IPS DF 6.9 (cell line): Measurements from ENCODE around the gene ZFP90.

Experiments
- DNase-seq: peaks from one replicate; pipeline ENCODE4 v3.0.0-alpha.2; 2013; ENCODE audit warnings: low read depth, low spot score
- H3K27ac ChIP-seq: one replicate; pipeline ENCODE4 v1.5.1; 2013; ENCODE audit warnings: low read length, control low read depth
- H3K27me3 ChIP-seq: 2 replicates; pipeline ENCODE4 v1.6.1; 2013; ENCODE audit warnings: mild to moderate bottlenecking, low read length; ENCODE audit not compliant: control insufficient read depth, insufficient read depth
- H3K36me3 ChIP-seq: 2 replicates; pipeline ENCODE4 v1.6.1; 2013; ENCODE audit warnings: low read length; ENCODE audit not compliant: control insufficient read depth, insufficient read depth
- H3K4me1 ChIP-seq: 2 replicates; pipeline ENCODE4 v1.6.1; 2013; ENCODE audit warnings: low read length; ENCODE audit not compliant: control insufficient read depth, insufficient read depth
- H3K4me3 ChIP-seq: 2 replicates; pipeline ENCODE4 v1.5.1; 2013; ENCODE audit warnings: mild to moderate bottlenecking, low read length
- H3K9me3 ChIP-seq: 2 replicates; pipeline ENCODE4 v1.6.1; 2013; ENCODE audit warnings: low read length, inconsistent platforms; ENCODE audit not compliant: control insufficient read depth, insufficient read depth
- WGBS: extraction: QIAGEN DNeasy Blood & Tissue Kit; methylation state at CpG from one replicate; pipeline ENCODE4 v1.1.7; 2013; ENCODE audit warnings: mixed read lengths, missing lambda C conversion rate; ENCODE audit not compliant: insufficient read length, insufficient coverage; 5-methylcytosine and 5-hydroxymethylcytosine counted together

Gene ZFP90

GRCh38 chr16:68517606-68518166 is 21.4 kb upstream of the ZFP90 start:
- no peak for DNase-seq
- H3K36me3 ChIP-seq = no peaks in the 10 kb centered on the region
- no peak overlapping the region for H3K4me3 ChIP-seq
- H3K9me3 ChIP-seq = no peaks in the 10 kb centered on the region
- no CpG with 5 or more reads among the region's 7 CpGs for WGBS
- H3K27me3 ChIP-seq = no peaks in the 10 kb centered on the region; the same call in 1 of the 2 replicates
- H3K4me1 ChIP-seq = peaks cover 2% of the 10 kb centered on the region; the same call in 1 of the 2 replicates
- H3K27ac ChIP-seq = no peak overlapping the region

- WGBS = no CpG with 5 or more reads among the region's 6 CpGs
- peaks cover 2% of the 10 kb centered on the region; the same call in 1 of the 2 replicates for H3K4me1 ChIP-seq
- no peak overlapping the region for H3K27ac ChIP-seq
- DNase-seq = no peak
- H3K9me3 ChIP-seq = no peaks in the 10 kb centered on the region
- no peak overlapping the region for H3K4me3 ChIP-seq
- no peaks in the 10 kb centered on the region for H3K36me3 ChIP-seq
- no peaks in the 10 kb centered on the region; the same call in 1 of the 2 replicates for H3K27me3 ChIP-seq
Observed at GRCh38 chr16:68519225-68519745, 19.8 kb upstream of the ZFP90 start.

GRCh38 chr16:68520649-68521086 is 18.4 kb upstream of the ZFP90 start:
- no CpG with 5 or more reads among the region's 22 CpGs for WGBS
- H3K9me3 ChIP-seq = no peaks in the 10 kb centered on the region
- no peak overlapping the region for H3K4me3 ChIP-seq
- no peaks in the 10 kb centered on the region for H3K36me3 ChIP-seq
- H3K27me3 ChIP-seq = no peaks in the 10 kb centered on the region; the same call in 1 of the 2 replicates
- no peak overlapping the region for H3K27ac ChIP-seq
- peak; percentile 89 for DNase-seq
- peaks cover 2% of the 10 kb centered on the region; the same call in 1 of the 2 replicates for H3K4me1 ChIP-seq

- H3K36me3 ChIP-seq = no peaks in the 10 kb centered on the region
- H3K27ac ChIP-seq = no peak overlapping the region
- no peaks in the 10 kb centered on the region for H3K9me3 ChIP-seq
- H3K27me3 ChIP-seq = no peaks in the 10 kb centered on the region; the same call in 1 of the 2 replicates
- no peak overlapping the region for H3K4me3 ChIP-seq
- DNase-seq = no peak
- WGBS = no CpG with 5 or more reads among the region's 10 CpGs
- H3K4me1 ChIP-seq = peaks cover 2% of the 10 kb centered on the region; the same call in 1 of the 2 replicates
Observed at GRCh38 chr16:68524069-68524820, 14.8 kb upstream of the ZFP90 start.

- peaks cover 2% of the 10 kb centered on the region; the same call in 1 of the 2 replicates for H3K27me3 ChIP-seq
- H3K27ac ChIP-seq = no peak overlapping the region
- H3K36me3 ChIP-seq = no peaks in the 10 kb centered on the region
- no CpG with 5 or more reads among the region's 17 CpGs for WGBS
- no peaks in the 10 kb centered on the region for H3K9me3 ChIP-seq
- no peak overlapping the region for H3K4me3 ChIP-seq
- DNase-seq = no peak
- no peaks in the 10 kb centered on the region; the same call in 1 of the 2 replicates for H3K4me1 ChIP-seq
Observed at GRCh38 chr16:68526143-68526781, 12.8 kb upstream of the ZFP90 start.

GRCh38 chr16:68526782-68527145 is 12.3 kb upstream of the ZFP90 start:
- no peak overlapping the region for H3K4me3 ChIP-seq
- no peak for DNase-seq
- H3K9me3 ChIP-seq = no peaks in the 10 kb centered on the region
- H3K4me1 ChIP-seq = no peaks in the 10 kb centered on the region; the same call in 1 of the 2 replicates
- WGBS = no CpG with 5 or more reads among the region's 29 CpGs
- H3K27me3 ChIP-seq = peaks cover 2% of the 10 kb centered on the region; the same call in 1 of the 2 replicates
- H3K27ac ChIP-seq = no peak overlapping the region
- no peaks in the 10 kb centered on the region for H3K36me3 ChIP-seq

- Histone ChIP-seq H3K36me3 (no peaks in the 10 kb centered on the region), H3K27ac (no peak overlapping the region), H3K4me3 (no peak overlapping the region), H3K9me3 (no peaks in the 10 kb centered on the region), H3K4me1 (no peaks in the 10 kb centered on the region; the same call in 1 of the 2 replicates), H3K27me3 (peaks cover 2% of the 10 kb centered on the region; the same call in 1 of the 2 replicates)
- no CpG with 5 or more reads among the region's 2 CpGs for WGBS
- no peak for DNase-seq
Observed at GRCh38 chr16:68528233-68528632, 10.9 kb upstream of the ZFP90 start.

- Histone ChIP-seq H3K27me3 (peaks cover 2% of the 10 kb centered on the region; the same call in 1 of the 2 replicates), H3K9me3 (no peaks in the 10 kb centered on the region), H3K4me1 (no peaks in the 10 kb centered on the region; the same call in 1 of the 2 replicates), H3K27ac (no peak overlapping the region), H3K36me3 (no peaks in the 10 kb centered on the region), H3K4me3 (no peak overlapping the region)
- DNase-seq = peak; percentile 90
- no CpG with 5 or more reads among the region's 29 CpGs for WGBS
Observed at GRCh38 chr16:68528686-68529379, 10.3 kb upstream of the ZFP90 start.

- WGBS = no CpG with 5 or more reads among the region's 13 CpGs
- Histone ChIP-seq H3K9me3 (no peaks in the 10 kb centered on the region), H3K36me3 (no peaks in the 10 kb centered on the region), H3K4me3 (peak overlapping the region; percentile 67; the same call in 1 of the 2 replicates), H3K4me1 (no peaks in the 10 kb centered on the region; the same call in 1 of the 2 replicates), H3K27ac (no peak overlapping the region), H3K27me3 (peaks cover 2% of the 10 kb centered on the region; the same call in 1 of the 2 replicates)
- DNase-seq = no peak
Observed at GRCh38 chr16:68529608-68529930, 9.5 kb upstream of the ZFP90 start.
